22Rv1 (cell line): ENCODE data around the gene PAEP.

Experiments
- CTCF ChIP-seq: fragments of 450-650 bp; IDR thresholded peaks from 2 replicates; pipeline ENCODE4 v1.5.1; 2017; ENCODE audit warnings: mild to moderate bottlenecking
- ZFX ChIP-seq: fragments of 450-650 bp; IDR thresholded peaks from 2 replicates; pipeline ENCODE4 v1.6.1; 2017; ENCODE audit warnings: antibody characterized with exemption, borderline replicate concordance

GRCh38 chr9:135574331-135574730 is 12.8 kb downstream of the PAEP start:
- TF ChIP-seq CTCF, result no peak
- TF ChIP-seq ZFX, result no peak
